Neural cell (in vitro differentiated cells): ENCODE results near the gene REEP1. TPM values are rescaled to one million over a fixed set of nuclear protein-coding genes. Genes with fewer than 3 reads are reported as not detected.

Experiments used
- H2AFZ ChIP-seq: fragments of 200-600, 300-800 bp; sonication (generic), shearing (Covaris generic); 2 replicates; pipeline ENCODE4 v1.6.0; 2014; ENCODE audit warnings: low read depth, mild to moderate bottlenecking, antibody characterized with exemption, low read length, moderate library complexity
- H3F3A ChIP-seq: fragments of 200-600 bp; shearing (Covaris generic); 2 replicates; pipeline ENCODE4 v1.6.1; 2016; ENCODE audit warnings: mild to moderate bottlenecking, moderate library complexity, mixed read lengths, antibody characterized with exemption, low read length; ENCODE audit not compliant: insufficient read depth, poor library complexity, severe bottlenecking
- H3K27ac ChIP-seq: fragments of 200-600, 300-800 bp; sonication (generic), shearing (Covaris generic); 2 replicates; pipeline ENCODE4 v1.5.1; 2014; ENCODE audit warnings: mild to moderate bottlenecking, low read length, moderate library complexity
- H3K27me3 ChIP-seq: fragments of 300-800, 200-600 bp; sonication (generic), shearing (Covaris generic); 2 replicates; pipeline ENCODE4 v1.6.0; 2014; ENCODE audit warnings: mild to moderate bottlenecking, low read depth, low read length, moderate library complexity; ENCODE audit not compliant: insufficient read depth
- H3K36me3 ChIP-seq: fragments of 300-800, 200-600 bp; sonication (generic), shearing (Covaris generic); 2 replicates; pipeline ENCODE4 v1.5.1; 2014; ENCODE audit warnings: mild to moderate bottlenecking, antibody characterized with exemption, low read length, moderate library complexity; ENCODE audit not compliant: insufficient read depth
- H3K4me2 ChIP-seq: fragments of 300-800, 200-600 bp; sonication (generic), shearing (Covaris generic); 2 replicates; pipeline ENCODE4 v1.6.0; 2014; ENCODE audit warnings: mild to moderate bottlenecking, low read length
- H3K4me3 ChIP-seq: fragments of 300-800, 200-600 bp; sonication (generic), shearing (Covaris generic); 2 replicates; pipeline ENCODE4 v1.5.1; 2014; ENCODE audit warnings: mild to moderate bottlenecking, low read length, moderate library complexity
- H3K79me2 ChIP-seq: fragments of 200-600 bp; shearing (Covaris generic); replicated peaks from 2 replicates; pipeline ENCODE4 v1.6.0; 2014; ENCODE audit warnings: mild to moderate bottlenecking, low read length, moderate library complexity; ENCODE audit not compliant: insufficient read depth
- H3K9ac ChIP-seq: fragments of 300-800, 200-600 bp; sonication (generic), shearing (Covaris generic); 2 replicates; pipeline ENCODE4 v1.6.1; 2016; ENCODE audit warnings: mild to moderate bottlenecking, low read length, mixed read lengths
- H3K9me2 ChIP-seq: fragments of 200-600 bp; shearing (Covaris generic); 2 replicates; pipeline ENCODE4 v1.6.1; 2016; ENCODE audit warnings: mild to moderate bottlenecking, low read length, mixed read lengths; ENCODE audit not compliant: insufficient read depth
- H3K9me3 ChIP-seq: fragments of 200-600, 300-800 bp; sonication (generic), shearing (Covaris generic); 2 replicates; pipeline ENCODE4 v1.6.1; 2016; ENCODE audit warnings: mild to moderate bottlenecking, mixed run types, low read length, moderate library complexity, mixed read lengths
- H4K20me1 ChIP-seq: fragments of 200-600 bp; shearing (Covaris generic); 2 replicates; pipeline ENCODE4 v1.6.1; 2016; ENCODE audit warnings: mild to moderate bottlenecking, mixed run types; ENCODE audit not compliant: insufficient read depth
- EP300 ChIP-seq: fragments of 450-650 bp; conservative IDR thresholded peaks from 2 replicates; pipeline ENCODE4 v1.6.1; 2014; ENCODE audit warnings: antibody characterized with exemption, mild to moderate bottlenecking, moderate library complexity; ENCODE audit not compliant: poor library complexity, severe bottlenecking
- EZH2 ChIP-seq: fragments of 200-600, 300-800 bp; shearing (Covaris generic), sonication (generic); IDR thresholded peaks from 2 replicates; pipeline ENCODE4 v1.6.1; 2014; ENCODE audit warnings: antibody characterized with exemption, low read length, borderline replicate concordance, mild to moderate bottlenecking; ENCODE audit not compliant: insufficient read depth, poor library complexity, severe bottlenecking
- MXI1 ChIP-seq: fragments of 450-650 bp; conservative IDR thresholded peaks from 2 replicates; pipeline ENCODE4 v1.6.1; 2014; ENCODE audit warnings: antibody characterized with exemption, mild to moderate bottlenecking; ENCODE audit not compliant: poor library complexity, severe bottlenecking
- POLR2AphosphoS5 ChIP-seq: IDR thresholded peaks from 2 replicates; pipeline ENCODE4 v1.6.1; 2012
- RAD21 ChIP-seq: fragments of 450-650 bp; conservative IDR thresholded peaks from 2 replicates; pipeline ENCODE4 v1.6.1; 2014; ENCODE audit warnings: antibody characterized with exemption, mild to moderate bottlenecking, moderate library complexity
- SMC3 ChIP-seq: fragments of 450-650 bp; conservative IDR thresholded peaks from 2 replicates; pipeline ENCODE4 v1.6.1; 2014; ENCODE audit warnings: antibody characterized with exemption, mild to moderate bottlenecking, moderate library complexity; ENCODE audit not compliant: poor library complexity
- TAF1 ChIP-seq: IDR thresholded peaks from 2 replicates; pipeline ENCODE4 v1.6.1; 2012; ENCODE audit warnings: low read depth
- polyA plus RNA-seq: library from polyadenylated mRNA; depleted of rRNA; stranded (reverse); fragments of >200 nt; gene quantifications from 2 replicates; pipeline ENCODE4 v1.2.3, GENCODE V29; 2014
- TF ChIP-seq, protein P1 (sequence below): IDR thresholded peaks from 2 replicates; pipeline ENCODE4 v1.6.1; 2012; ENCODE audit warnings: borderline replicate concordance
- TF ChIP-seq, protein P2 (sequence below): fragments of 450-650 bp; IDR thresholded peaks from 2 replicates; pipeline ENCODE4 v1.5.1; 2014; ENCODE audit warnings: antibody characterized with exemption, mild to moderate bottlenecking, moderate library complexity; ENCODE audit not compliant: poor library complexity, severe bottlenecking

Gene REEP1
- polyA plus RNA-seq, 1 donor from 2014 or later, result 121 TPM

DNA sequence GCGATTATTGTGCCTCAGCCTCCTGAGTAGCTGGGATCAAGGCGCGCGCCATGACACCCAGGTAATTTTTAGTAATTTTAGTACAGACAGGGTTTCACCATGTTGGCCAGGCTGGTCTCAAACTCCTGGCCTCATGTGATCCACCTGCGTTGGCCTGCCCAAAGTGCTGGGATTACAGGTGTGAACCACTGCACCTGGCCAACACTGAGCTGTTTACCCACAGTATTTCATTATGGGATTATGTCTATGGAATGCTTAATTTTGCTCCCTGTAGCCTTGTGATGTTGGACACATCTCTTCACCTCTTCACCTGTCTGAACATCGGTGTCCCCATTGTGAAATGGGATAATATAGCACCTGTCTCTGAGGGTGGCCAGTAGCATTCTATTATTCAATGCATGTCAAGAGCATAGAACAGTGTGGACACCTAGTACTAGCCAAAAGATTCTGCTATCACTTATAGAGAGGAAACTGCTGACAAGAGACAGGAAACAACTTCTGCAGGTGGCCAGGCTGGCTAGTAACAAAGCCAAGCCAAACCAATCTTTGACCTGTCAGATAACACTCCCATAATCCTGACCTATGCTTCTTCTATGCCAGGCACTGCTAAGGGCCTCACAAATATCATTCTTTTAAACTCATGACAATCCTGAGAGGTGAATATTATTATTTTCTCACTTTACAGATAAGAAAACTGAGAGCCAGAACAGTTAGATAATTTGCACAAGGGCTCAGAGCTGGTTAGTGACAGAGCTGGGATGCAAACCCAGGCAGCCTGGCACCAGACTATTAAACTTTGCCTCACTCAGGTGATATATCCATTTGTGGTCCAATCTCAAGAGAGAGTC, 29.4 kb upstream of the REEP1 start:
- H3K79me2 ChIP-seq, result no peaks in the 10 kb centered on the region
- no peaks in the 10 kb centered on the region for H3K9me2 ChIP-seq
- H4K20me1 ChIP-seq, result no peaks in the 10 kb centered on the region
- no peak overlapping the region for H3K9ac ChIP-seq
- no peaks in the 10 kb centered on the region for H3K36me3 ChIP-seq
- no peak overlapping the region for H3K27ac ChIP-seq
- TF ChIP-seq EP300 (no peak), TAF1 (no peak), EZH2 (no peak), RAD21 (no peak), SMC3 (no peak), MXI1 (no peak), POLR2AphosphoS5 (no peak)
- TF ChIP-seq, protein P1, sequence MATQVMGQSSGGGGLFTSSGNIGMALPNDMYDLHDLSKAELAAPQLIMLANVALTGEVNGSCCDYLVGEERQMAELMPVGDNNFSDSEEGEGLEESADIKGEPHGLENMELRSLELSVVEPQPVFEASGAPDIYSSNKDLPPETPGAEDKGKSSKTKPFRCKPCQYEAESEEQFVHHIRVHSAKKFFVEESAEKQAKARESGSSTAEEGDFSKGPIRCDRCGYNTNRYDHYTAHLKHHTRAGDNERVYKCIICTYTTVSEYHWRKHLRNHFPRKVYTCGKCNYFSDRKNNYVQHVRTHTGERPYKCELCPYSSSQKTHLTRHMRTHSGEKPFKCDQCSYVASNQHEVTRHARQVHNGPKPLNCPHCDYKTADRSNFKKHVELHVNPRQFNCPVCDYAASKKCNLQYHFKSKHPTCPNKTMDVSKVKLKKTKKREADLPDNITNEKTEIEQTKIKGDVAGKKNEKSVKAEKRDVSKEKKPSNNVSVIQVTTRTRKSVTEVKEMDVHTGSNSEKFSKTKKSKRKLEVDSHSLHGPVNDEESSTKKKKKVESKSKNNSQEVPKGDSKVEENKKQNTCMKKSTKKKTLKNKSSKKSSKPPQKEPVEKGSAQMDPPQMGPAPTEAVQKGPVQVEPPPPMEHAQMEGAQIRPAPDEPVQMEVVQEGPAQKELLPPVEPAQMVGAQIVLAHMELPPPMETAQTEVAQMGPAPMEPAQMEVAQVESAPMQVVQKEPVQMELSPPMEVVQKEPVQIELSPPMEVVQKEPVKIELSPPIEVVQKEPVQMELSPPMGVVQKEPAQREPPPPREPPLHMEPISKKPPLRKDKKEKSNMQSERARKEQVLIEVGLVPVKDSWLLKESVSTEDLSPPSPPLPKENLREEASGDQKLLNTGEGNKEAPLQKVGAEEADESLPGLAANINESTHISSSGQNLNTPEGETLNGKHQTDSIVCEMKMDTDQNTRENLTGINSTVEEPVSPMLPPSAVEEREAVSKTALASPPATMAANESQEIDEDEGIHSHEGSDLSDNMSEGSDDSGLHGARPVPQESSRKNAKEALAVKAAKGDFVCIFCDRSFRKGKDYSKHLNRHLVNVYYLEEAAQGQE, result no peak
- TF ChIP-seq, protein P2, sequence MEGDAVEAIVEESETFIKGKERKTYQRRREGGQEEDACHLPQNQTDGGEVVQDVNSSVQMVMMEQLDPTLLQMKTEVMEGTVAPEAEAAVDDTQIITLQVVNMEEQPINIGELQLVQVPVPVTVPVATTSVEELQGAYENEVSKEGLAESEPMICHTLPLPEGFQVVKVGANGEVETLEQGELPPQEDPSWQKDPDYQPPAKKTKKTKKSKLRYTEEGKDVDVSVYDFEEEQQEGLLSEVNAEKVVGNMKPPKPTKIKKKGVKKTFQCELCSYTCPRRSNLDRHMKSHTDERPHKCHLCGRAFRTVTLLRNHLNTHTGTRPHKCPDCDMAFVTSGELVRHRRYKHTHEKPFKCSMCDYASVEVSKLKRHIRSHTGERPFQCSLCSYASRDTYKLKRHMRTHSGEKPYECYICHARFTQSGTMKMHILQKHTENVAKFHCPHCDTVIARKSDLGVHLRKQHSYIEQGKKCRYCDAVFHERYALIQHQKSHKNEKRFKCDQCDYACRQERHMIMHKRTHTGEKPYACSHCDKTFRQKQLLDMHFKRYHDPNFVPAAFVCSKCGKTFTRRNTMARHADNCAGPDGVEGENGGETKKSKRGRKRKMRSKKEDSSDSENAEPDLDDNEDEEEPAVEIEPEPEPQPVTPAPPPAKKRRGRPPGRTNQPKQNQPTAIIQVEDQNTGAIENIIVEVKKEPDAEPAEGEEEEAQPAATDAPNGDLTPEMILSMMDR, result no peak
- H3F3A ChIP-seq, result no peaks in the 10 kb centered on the region
- H3K4me3 ChIP-seq, result no peak overlapping the region
- no peak overlapping the region for H2AFZ ChIP-seq
- H3K27me3 ChIP-seq, result no peaks in the 10 kb centered on the region
- no peak overlapping the region for H3K4me2 ChIP-seq
- peaks cover 4% of the 10 kb centered on the region for H3K9me3 ChIP-seq

DNA sequence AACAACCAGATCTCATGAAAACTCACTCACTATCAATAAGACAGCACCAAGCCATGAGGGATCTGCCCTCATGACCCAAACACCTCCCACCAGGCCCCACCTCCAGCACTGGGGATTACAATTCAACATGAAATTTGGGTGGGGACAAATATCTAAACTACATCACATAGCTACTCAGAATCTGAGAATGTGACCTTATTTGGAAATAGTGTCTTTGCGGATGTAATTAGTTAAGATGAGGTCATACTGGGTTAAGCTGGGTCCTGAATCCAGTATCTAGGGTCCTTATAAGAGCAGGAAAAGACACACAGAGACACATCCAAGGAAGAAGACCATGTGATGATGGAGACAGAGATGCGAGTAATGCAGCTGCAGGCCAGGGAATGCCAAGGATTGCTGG, 27.5 kb upstream of the REEP1 start:
- H2AFZ ChIP-seq, result no peak overlapping the region
- no peaks in the 10 kb centered on the region for H3K27me3 ChIP-seq

More for the DNA sequence above, 27.5 kb upstream of the REEP1 start:
- H3K9ac ChIP-seq, result no peak overlapping the region
- TF ChIP-seq RAD21 (no peak), SMC3 (no peak), MXI1 (no peak), EZH2 (no peak), EP300 (no peak), POLR2AphosphoS5 (no peak), TAF1 (no peak)
- TF ChIP-seq, protein P1, result no peak
- TF ChIP-seq, protein P2, result no peak
- H3K36me3 ChIP-seq, result no peaks in the 10 kb centered on the region
- H3K4me3 ChIP-seq, result no peak overlapping the region
- no peaks in the 10 kb centered on the region for H3F3A ChIP-seq
- H3K79me2 ChIP-seq, result no peaks in the 10 kb centered on the region
- no peak overlapping the region for H3K27ac ChIP-seq
- H3K9me2 ChIP-seq, result no peaks in the 10 kb centered on the region
- H4K20me1 ChIP-seq, result no peaks in the 10 kb centered on the region
- no peaks in the 10 kb centered on the region for H3K9me3 ChIP-seq
- H3K4me2 ChIP-seq, result no peak overlapping the region
